ENCODE data around the gene DZANK1.
"Not testable (repeated sequence)": the region's sequence is repeated elsewhere in the genome, so short reads cannot be mapped to it uniquely, and the experiment has no call there.

DZANK1 gene

DNA sequence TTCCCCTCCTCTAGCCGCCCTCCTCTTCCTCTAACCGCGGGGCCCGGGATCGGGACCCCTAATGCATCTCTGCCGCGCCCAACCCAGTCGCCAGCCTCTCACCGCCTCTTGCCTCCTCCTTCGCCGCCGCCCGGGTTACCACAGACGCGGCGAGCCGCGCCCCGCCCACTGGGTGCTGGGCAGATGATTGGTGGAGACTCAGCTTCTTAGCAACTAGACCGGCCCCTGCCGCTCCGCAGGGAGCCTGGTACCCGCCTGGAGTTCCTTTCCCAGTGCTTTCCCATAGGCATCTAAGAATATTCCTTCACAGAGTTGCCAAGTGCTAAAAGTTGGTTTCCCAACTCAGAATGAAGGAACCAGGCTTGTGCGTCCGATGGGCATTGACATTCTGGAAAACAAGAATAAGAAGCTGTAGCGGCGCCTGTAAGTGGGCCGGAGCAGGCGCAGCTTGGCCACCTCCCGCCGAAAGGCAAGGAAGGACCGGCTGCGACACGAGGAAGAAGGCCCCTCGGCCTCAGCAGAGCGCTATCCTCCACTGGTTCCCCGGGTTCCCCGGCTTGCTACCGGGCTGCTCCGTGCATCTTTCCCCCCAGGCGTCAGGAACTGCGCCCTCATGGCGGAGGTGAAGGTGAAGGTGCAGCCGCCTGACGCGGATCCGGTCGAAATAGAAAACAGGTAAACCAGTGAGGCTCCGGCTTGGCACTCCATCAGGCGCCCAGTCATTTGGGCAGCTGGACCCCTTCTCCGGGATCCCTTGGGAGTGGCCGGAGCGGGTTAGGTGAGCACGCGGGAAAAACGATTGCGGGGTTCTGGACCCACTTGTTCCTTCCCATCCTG is at the start of gene DZANK1, which contains the start of gene POLR3F:
Gene DZANK1, minus strand, starts transcription at position 137 of the 837 bp plus-strand sequence. CDS start 1,672 bp downstream, outside the sequence.
Gene POLR3F, plus strand, starts transcription at position 497 of the 837 bp plus-strand sequence. Its CDS starts 117 bp downstream, at position 614.
- DNase-seq: peak; percentile 94

DNA sequence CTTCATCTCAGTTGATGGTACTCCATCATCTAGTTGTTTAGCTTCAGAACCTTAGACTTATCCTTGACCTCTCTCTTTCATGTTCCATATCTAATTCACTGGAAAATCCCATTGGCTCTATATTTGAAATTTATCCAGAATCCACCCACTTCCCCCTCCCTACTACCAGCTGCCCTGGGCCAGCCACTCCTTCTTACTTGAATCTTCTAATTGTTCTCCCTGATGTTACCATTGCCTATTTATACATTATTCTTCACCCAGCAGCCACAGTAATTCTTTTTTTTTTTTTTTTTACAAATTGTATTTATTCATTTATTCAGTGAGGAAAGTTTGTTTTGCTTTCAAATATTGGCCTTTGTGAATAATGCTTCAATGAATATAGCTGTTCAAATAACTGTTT is 49.1 kb upstream of the DZANK1 start:
- no peak for DNase-seq

DNA sequence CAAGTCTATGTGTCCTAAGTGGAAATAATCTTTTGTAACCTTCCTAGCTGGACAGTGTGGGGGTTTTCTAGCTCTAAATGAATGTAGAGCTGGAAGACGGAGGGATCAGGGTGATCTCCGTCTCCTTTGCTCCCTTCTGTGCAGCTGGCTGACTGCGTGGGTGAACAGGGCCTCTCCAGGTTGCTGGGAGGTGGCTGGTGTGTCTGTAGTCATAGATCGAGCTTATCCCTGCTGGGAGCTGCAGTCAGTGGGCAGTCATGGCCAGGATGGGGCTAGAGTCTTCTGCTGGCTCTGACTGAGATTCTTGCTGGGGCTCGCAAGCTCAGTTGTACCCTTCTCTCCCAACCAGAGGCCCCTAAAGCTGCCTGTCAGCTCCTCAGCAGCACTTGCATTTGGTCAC is 47.3 kb upstream of the DZANK1 start:
- no peak for DNase-seq

DNA sequence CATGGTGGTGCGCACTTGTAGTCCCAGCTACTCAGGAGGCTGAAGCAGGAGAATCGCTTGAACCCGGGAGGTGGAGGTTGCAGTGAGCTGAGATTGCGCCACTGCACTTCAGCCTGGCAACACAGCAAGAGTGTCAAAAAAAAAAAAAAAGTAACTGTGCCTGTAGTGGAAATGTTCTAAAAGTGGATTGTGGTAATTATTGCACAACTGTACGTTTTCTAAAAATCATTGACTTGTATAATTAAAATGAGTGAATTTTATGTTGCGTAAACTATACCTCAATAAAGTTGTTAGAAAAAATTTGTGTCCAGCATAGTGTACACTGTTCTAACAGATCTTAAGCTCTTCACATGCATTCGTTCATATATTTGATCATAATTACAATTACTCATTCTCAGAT is 46.4 kb upstream of the DZANK1 start:
- no peak for DNase-seq

DNA sequence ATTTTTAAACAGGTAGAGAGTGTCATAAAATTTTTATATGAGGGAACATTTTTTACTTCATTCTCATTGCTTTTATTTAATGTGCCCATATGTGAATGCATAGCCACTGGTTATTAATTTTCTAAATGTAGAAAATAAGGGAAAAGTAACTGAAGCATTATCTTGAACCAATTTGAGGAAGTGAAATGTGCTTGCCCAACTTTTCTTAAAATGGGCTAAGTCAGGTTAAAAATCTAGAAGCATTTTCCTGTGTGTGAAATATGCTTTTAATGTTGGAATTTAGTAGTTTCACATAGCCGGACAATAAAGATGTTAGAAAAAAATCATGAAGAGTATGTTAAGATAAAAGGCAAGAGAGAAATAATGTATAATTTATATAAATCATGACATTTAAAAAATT is 44.7 kb upstream of the DZANK1 start:
- no peak for DNase-seq

DNA sequence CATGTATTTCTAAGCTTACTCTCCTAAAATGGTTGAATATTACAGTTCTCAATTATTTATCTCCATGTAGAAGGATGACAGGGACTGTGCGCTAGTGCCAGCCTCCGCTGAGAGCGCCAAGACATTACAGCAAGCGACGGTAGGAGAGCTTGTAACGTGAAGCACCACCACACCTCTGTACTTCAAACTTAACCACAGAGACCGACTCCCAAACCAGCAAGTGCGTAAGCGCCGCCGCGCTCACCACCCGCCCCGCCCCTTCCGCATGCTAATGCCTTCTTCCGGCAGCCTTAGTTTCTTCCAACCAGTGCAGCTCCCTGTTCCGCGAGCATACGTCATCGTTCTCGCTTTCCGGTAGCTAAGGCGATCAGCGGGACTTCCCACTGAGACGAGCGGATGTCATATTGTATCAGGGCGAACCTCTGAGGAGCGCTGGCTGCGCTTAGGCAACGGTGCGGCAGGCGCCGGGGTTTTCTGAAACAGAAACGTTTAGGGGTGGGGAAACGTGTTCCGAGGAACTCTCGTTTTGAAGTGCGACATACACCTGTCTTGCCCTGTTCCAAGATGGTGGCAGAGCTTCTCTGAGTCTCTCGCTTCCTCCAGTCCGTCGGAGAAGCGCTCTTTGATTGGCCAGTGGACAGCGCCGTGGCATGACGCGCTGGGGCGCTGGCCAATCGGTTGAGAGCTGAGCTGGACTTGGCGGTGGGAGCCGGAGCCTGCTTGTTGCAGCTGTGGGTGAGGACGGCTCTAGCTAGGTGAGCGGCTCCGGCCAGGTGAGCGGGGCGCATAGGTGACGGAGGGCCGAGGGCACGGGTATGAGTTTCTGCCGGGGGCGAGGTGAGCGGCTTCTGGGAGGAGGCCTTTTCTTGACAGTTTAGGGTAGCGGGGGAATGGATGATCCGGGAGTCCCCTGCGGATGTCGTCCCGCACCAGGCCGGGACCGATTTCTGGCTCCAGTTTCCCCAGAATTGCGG is 40.7 kb upstream of the DZANK1 start, which contains the start of gene SEC23B:
Gene SEC23B, plus strand, starts transcription at position 723 of the 974 bp plus-strand sequence. CDS start 2,896 bp downstream, outside the sequence.
- DNase-seq: peak; percentile 98

DNA sequence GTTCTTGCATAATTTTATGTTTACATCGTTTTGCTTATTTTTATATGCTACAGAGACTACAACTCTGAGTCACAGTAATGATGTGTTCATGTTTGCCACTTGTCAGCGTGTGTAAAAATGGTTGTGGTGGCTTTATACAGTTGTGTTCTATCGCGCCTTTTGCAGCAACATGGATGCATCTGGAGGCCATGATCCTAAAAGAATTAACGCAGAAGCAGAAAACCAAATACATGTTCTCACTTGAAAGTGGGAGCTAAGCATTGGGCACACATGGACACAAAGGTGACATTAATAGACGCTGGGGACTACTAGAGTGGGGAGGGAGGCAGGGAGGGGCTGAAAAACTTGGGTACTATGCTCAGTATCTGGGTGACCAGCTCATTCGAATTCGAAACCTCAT is 39.9 kb upstream of the DZANK1 start:
- DNase-seq: peak; percentile 20

DNA sequence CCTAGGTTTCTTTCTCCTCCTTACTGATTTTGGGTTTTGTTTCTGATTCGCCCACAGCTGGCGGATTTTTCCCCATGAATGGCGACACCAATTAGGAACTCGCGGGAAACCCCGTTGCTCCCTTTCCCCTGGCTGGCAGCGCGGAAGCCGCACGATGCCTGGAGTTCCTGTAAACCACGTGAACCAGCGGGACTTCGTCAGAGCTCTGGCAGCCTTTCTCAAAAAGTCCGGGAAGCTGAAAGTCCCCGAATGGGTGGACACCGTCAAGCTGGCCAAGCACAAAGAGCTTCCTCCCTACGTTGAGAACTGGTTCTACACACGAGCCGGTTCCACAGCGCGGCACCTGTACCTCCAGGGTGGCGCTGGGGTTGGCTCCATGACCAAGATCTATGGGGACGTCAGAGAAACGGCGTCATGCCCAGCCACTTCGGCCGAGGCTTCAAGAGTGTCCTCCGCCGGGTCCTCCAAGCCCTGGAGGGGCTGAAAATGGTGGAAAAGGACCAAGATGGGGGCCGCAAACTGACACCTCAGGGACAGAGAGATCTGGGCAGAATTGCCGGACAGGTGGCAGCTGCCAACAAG is 37.7 kb upstream of the DZANK1 start:
- DNase-seq: no peak

DNA sequence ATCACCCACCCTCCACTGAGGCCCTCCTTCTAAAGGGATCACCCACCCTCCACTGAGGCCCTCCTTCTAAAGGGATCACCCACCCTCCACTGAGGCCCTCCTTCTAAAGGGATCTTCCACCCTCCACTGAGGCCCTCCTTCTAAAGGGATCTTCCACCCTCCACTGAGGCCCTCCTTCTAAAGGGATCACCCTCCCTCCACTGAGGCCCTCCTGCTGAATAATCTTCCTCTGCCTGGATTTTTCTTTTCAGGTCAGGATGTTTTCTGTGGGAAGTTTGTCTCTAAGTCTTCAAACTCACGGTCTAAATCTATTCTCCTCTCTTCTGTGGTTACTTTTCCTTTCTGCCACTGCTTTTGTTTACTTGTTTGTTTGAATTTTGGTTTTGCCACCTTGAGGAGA is 34.8 kb upstream of the DZANK1 start:
- DNase-seq: not testable (repeated sequence)

DNA sequence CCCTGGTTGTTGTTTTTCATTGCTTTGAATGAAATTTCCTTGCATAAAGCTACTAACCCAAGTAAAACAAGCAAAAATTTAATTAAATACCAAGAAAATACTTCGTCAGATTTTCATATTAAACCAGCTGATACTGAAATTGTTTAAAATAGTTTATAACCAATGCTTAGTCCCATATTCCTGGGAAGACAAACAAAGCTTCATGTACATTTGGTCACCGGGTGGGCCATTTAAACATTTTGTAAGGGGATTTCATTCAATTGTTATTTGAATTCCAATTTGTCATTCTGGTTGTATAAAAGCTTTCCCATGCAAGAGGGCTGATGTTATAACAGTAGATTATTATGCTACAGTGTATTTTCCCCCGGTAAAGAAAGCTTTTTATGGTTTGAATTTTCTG is 30.8 kb upstream of the DZANK1 start:
- no peak for DNase-seq

DNA sequence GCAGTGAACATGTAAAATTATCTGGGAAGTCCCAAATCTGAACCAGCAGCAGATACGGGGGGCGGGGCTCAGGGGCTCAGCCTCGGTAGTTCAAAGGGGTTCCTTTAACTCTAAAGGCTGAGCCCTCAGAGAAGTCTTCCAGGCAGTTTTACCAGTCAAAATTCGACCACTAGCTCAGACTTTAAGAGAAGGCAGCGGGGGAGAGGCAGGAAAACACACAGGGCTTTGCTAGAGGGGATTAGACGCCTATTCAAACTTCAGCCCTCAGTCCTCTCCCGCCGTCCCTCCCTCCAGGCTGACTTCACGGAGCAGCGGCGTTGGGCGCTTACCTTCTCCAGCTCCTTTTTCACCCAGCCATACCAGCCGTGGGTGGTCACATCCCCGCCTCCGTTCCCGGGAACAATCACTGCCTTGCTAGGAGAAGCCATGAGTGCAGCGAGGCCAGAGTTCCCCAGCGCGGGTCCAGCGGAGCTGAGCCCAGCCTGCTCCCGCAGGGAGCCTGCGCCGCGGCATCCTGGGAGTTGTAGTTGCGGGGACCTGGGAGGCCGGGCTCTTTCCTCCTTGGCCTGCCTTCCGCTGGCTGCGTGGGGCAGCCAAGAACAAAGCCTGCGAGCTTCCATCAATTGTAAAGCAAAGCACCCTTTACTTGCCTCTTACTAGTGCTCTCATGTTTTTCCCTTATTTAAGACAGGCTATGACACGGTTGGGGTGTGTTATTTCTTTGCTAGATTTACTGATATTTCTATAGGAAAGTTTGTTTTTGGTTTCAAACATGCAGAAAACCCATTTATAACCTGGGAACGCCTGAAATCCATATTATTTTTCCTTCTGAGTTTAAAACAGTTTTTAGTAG is 30.1 kb upstream of the DZANK1 start, which contains the start of gene RBBP9:
Gene RBBP9, minus strand, starts transcription at position 486 of the 853 bp plus-strand sequence. Its CDS starts 58 bp downstream, at position 428.
- DNase-seq: peak; percentile 84

DNA sequence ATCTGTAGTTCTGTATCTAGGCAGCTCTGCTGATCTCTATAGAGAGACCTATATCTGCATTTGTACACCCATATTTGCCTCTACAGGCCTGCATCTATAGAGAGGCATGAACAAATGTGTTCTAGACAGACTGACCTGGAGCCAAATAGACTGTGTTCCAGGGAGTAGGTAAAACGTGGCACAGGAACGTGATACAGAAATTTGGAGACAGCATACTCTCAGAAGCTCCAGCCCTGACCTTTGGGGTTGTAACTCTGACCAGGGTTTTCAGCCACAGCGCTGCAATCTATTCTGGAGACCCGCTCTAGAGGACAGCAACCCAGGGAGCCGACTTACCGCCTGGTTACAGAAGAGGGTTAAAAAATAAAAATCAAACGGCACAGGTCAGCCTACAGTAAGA is 29.2 kb upstream of the DZANK1 start:
- DNase-seq: no peak

DNA sequence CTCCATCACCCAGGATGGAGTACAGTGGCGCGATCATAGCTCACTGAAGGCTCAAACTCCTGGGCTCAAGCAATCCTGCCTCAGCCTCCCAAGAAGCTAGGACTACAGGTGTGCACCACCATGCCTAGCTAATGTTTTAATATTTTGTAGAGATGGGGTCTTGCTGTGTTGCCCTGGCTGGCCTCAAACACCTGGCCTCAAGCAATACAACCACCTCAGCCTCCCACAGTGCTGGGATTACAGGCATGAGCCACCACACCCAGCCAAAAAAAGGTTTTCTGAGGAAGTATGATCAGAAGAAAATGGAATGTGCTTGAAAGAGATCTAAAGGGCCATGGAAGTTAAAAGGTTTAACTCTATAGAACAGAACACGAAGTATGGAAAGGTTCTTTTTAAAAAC is 21.5 kb upstream of the DZANK1 start:
- no peak for DNase-seq

DNA sequence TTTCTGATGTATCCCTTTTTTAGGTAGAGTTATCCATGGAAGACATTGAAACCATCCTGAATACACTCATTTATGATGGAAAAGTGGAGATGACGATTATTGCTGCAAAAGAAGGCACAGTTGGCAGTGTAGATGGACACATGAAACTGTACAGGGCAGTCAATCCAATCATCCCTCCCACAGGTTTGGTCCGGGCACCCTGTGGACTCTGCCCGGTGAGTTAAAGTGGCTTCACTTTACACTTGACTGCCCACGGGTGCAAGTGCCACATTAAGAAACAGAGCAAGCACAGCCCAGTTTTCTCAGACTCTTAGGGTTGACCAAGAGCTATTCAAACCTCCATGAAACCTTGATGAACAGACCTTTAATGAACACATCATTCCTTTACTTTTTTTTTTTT is 14.8 kb upstream of the DZANK1 start:
- no peak for DNase-seq

DNA sequence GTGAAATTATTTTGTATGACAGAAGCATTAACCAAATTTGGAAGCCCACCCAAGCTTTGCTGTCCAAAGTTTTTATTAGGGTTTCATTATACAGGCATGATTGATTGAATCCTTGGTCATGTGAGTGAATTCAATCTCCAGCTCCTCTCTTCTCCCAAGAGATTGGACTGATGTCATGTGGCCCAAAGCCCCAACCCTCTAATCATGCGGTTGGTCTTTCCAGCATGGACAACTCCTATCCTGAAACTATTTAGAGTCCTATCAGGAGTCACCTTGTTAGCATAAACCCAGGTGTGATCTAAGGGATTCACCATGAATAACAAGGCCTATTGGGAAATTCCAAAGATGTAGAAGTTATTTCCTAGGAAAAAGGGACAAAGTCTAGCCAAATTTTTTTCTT is 11.0 kb upstream of the DZANK1 start:
- DNase-seq: no peak

DNA sequence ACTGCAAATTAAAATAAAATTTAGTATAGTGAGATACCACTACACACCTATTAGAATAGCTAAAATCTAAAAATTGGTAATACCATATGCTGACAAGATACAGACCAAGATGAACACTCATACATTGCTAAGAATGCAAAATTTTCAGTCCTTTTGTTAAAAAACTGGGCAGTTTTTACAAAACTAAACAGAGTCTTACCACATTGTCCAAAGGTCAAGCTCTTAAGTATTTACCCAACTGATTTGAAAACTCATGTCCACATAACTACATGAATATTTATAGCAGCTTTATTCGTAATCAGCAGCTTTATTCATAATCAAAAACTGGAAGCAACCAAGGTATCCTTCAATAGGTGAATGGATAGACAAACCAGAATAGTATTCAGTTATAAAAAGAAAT is 10.4 kb upstream of the DZANK1 start:
- no peak for DNase-seq

DNA sequence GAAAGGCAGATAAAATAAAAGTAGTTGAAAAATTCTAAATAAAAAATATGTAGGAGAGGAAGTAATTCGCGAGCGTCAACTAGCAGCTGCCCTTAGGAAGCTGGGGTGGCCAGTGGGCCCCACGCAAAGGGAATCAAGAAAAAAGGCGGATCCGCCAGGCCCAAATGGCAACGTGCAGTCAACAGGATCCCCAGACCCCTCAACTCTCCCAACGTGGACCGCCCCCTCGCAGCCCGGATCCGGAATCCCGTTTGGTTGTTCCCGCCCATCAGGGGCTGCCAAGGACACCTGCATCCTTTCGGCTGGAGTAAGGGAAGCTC is 296 bp downstream of the DZANK1 start:
- DNase-seq: no peak

DNA sequence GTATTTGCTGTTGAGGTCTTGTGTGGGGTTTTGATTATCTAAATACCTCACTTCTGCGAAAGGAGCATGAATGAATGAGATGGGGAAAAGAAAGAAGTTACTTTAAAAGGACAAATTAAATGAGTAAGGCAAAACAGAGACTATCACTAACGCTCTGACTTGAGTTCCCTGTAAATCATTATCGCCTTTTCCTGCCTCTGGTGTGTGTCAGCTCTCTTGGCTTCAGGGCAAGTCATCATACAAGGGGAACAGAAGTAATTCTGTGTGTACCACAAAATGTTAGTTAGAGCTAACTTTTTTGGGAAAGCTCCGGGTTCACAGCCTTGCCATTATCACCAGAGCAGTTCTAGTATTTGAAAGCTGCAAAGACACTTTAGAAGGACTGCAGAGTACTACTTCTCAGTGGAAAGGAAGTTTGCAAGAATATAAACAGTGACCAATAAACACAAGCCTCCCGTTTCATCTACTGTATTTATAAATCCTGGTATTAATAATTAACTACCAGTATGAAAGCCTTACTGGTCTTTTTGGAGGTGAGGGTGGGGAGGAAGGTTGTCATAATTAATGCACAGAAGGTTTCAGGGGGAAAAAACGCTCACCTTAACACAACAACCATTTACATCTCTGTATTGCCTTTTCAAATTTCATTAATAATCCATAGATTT is 1.2 kb downstream of the DZANK1 start:
- DNase-seq: no peak

DNA sequence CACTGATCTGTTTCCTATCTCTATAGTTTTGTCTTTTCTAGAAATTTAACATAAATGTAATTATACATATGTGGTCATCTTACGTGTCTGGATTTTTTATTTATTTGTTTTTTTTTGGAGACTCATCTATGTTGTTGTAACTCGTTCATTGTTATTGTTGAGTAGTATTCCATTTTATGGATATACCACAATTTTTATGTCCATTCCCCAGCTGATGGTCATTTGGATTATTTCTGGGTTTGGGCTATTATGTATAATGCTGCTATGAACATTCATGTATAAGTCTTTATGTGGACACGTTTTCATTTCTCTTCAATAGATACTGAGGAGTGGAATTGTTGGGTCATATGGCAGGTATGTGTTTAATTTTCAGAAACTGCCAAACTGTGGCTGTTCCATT is 10.2 kb downstream of the DZANK1 start:
- no peak for DNase-seq

DNA sequence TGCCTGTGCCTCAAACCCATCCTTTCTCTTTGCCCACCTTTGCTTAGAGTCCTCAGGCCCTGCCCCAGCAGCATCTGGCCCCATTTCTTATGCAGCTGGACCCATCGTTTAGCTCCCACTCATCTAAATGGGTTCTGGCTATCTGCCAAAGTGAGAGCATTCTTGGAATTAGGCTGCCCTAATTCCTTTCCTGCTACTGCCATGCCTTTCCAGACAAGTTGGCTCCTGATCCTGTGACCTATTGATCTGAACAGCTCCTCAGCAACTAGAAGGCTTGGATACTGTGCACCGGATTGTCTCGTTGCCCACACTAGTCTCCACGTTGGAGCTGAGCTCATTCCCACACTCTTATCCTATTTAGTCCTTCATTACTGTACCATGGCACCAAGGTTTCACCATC is 22.9 kb downstream of the DZANK1 start:
- no peak for DNase-seq

DNA sequence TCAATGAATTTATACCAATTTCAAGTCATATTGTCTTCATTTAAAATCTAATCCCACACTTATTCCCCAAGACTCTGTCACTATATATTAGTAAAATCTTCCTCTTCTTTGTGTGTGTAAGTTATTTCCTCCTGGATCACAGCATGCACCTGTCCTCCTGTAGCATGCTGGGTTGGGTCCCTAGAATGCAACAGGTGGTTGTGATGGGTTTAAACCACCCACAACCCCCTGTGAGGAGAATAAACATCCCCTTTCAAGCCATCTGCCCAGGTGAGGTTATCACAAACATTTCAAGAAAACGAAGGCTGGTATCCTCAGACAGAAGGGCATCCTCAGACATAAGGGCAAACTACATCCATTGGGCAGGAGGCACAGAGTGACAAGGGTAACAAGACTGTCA is 26.4 kb downstream of the DZANK1 start:
- DNase-seq: no peak

DNA sequence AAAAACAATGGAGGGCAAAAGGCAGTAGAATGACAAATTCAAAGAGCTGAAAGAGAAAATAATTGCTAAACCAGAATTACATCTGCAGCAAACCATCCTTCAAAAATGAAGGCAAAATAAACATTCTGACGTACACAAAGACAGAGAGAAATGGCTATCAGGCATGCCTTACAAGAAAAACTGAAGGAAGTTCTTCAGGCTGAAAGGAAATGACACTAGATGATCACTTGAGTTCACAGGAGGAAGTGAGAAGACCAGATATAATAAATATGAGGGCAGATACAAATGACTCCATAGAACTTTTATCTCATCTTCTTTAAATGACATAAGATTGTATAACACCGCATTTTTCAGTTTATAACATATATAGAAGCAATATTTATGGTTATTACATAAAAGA is 30.0 kb downstream of the DZANK1 start:
- DNase-seq: no peak

All from CD4-positive, alpha-beta T cell treated with Interleukin-17A for 4 hours (primary cell).